A673 (cell line): ENCODE data around the gene SLC9A5. TPM values are rescaled to one million over a fixed set of nuclear protein-coding genes. Genes with fewer than 3 reads are reported as not detected.

Source experiments
- BruUV-seq: library from RNA; stranded (reverse); fragments of 400-500 nt; replicated peaks from 2 replicates; lab custom pipeline; 2021; lab: Mats Ljungman, UMichigan
- CTCF ChIA-PET: fragments of 300-600 bp; sonication (Branson Sonifier 250); formaldehyde crosslinking; loops from one replicate; lab custom pipeline; 2022; ENCODE audit warnings: antibody characterized with exemption; lab: Charles Lee
- POLR2A ChIA-PET: fragments of 300-600 bp; sonication (Branson Sonifier 250); formaldehyde crosslinking; loops from one replicate; lab custom pipeline; 2022; ENCODE audit warnings: antibody characterized with exemption; ENCODE audit not compliant: low non-redundant PET; lab: Charles Lee
- DNase-seq: peaks from one replicate; pipeline ENCODE4 v3.0.0-alpha.2; 2015; ENCODE audit warnings: low spot score
- H3K27ac ChIP-seq: fragments of 200-600 bp; sonication (generic); 2 replicates; pipeline ENCODE4 v1.5.1; 2016; ENCODE audit warnings: mixed run types, low read depth, mild to moderate bottlenecking, mixed read lengths, antibody characterized with exemption, low read length; ENCODE audit not compliant: poor library complexity, severe bottlenecking
- H3K27me3 ChIP-seq: fragments of 200-600 bp; sonication (generic); replicated peaks from 2 replicates; pipeline ENCODE4 v1.6.1; 2017; ENCODE audit warnings: mixed run types, low read depth, mild to moderate bottlenecking, mixed read lengths, antibody characterized with exemption, low read length; ENCODE audit not compliant: insufficient read depth, poor library complexity
- H3K36me3 ChIP-seq: fragments of 200-600 bp; sonication (generic); 2 replicates; pipeline ENCODE4 v1.6.1; 2016; ENCODE audit warnings: mixed run types, mild to moderate bottlenecking, mixed read lengths, antibody characterized with exemption, low read length; ENCODE audit not compliant: insufficient read depth, poor library complexity, severe bottlenecking
- H3K4me1 ChIP-seq: fragments of 200-600 bp; sonication (generic); 2 replicates; pipeline ENCODE4 v1.6.1; 2017; ENCODE audit warnings: mixed run types, mild to moderate bottlenecking, mixed read lengths, antibody characterized with exemption, low read length; ENCODE audit not compliant: insufficient read depth, poor library complexity, severe bottlenecking
- H3K4me3 ChIP-seq: fragments of 200-600 bp; sonication (generic); 2 replicates; pipeline ENCODE4 v1.5.1; 2016; ENCODE audit warnings: low read depth, mixed run types, mild to moderate bottlenecking, mixed read lengths, low read length; ENCODE audit not compliant: poor library complexity, severe bottlenecking
- H3K9me3 ChIP-seq: fragments of 200-600 bp; sonication (generic); 2 replicates; pipeline ENCODE4 v1.6.1; 2016; ENCODE audit warnings: mixed run types, low read depth, mild to moderate bottlenecking, mixed read lengths, antibody characterized with exemption, low read length; ENCODE audit not compliant: poor library complexity, severe bottlenecking
- CTCF ChIP-seq: fragments of 300-800, 200-600 bp; sonication (generic); conservative IDR thresholded peaks from 2 replicates; pipeline ENCODE4 v1.5.1; 2017; ENCODE audit warnings: low read depth, mild to moderate bottlenecking, antibody characterized with exemption, low read length, moderate library complexity, mixed read lengths
- EZH2 ChIP-seq: fragments of 200-600 bp; sonication (generic); IDR thresholded peaks from 2 replicates; pipeline ENCODE4 v1.6.1; 2017; ENCODE audit warnings: borderline replicate concordance, low read depth, mild to moderate bottlenecking, mixed read lengths, antibody characterized with exemption, low read length; ENCODE audit not compliant: poor library complexity, severe bottlenecking
- intact Hi-C: fragments of 100-400 bp; cut with micrococcal nuclease; formaldehyde crosslinking; loops from one replicate; pipeline ENCODE4 v1.10.0; 2022; ENCODE audit not compliant: unreplicated experiment
- total RNA-seq: library from RNA; stranded (reverse); gene quantifications from 2 replicates; pipeline ENCODE4 v1.2.3, GENCODE V29; 2021

Gene SLC9A5
- total RNA-seq, 1 experiment from 2014 or later: 2.4 TPM

- no TSS peak for BruUV-seq
- Histone ChIP-seq H3K27me3 (no peaks in the 10 kb centered on the region), H3K36me3 (no peaks in the 10 kb centered on the region), H3K9me3 (no peaks in the 10 kb centered on the region), H3K4me1 (no peaks in the 10 kb centered on the region), H3K4me3 (no peak overlapping the region), H3K27ac (no peak overlapping the region)
- intact Hi-C loops: no loop called here
- POLR2A ChIA-PET: no interaction called here
- CTCF ChIA-PET: no interaction called here
- DNase-seq: no peak
- TF ChIP-seq EZH2: no peak
- TF ChIP-seq CTCF: no peak
These were observed 34.5 kb downstream of the SLC9A5 start for GRCh38 chr16:67283039-67283825.

- BruUV-seq: no TSS peak
- no peaks in the 10 kb centered on the region for H3K9me3 ChIP-seq
- no peak overlapping the region for H3K4me3 ChIP-seq
- ChIA-PET POLR2A (no interaction called here), CTCF (no interaction called here)
- H3K27ac ChIP-seq: no peak overlapping the region
- H3K4me1 ChIP-seq: no peaks in the 10 kb centered on the region
- TF ChIP-seq CTCF (no peak), EZH2 (no peak)
- intact Hi-C loops: no loop called here
- no peaks in the 10 kb centered on the region for H3K27me3 ChIP-seq
- no peaks in the 10 kb centered on the region for H3K36me3 ChIP-seq
- no peak for DNase-seq
These were observed 35.2 kb downstream of the SLC9A5 start for GRCh38 chr16:67283826-67284555.

GRCh38 chr16:67284699-67285646 is 36.2 kb downstream of the SLC9A5 start:
- Histone ChIP-seq H3K4me1 (no peaks in the 10 kb centered on the region), H3K27ac (no peak overlapping the region), H3K27me3 (no peaks in the 10 kb centered on the region), H3K4me3 (no peak overlapping the region), H3K9me3 (no peaks in the 10 kb centered on the region), H3K36me3 (no peaks in the 10 kb centered on the region)
- no peak for TF ChIP-seq CTCF
- TF ChIP-seq EZH2: no peak
- CTCF ChIA-PET: interaction anchor here (0.6 kb wide), 1 partner anchor 295 kb away, joined by 6 read pairs; no protein-coding TSS in a partner anchor
- intact Hi-C loops: no loop called here
- no peak for DNase-seq
- no TSS peak for BruUV-seq
- POLR2A ChIA-PET: no interaction called here
